HepG2 (cell line): Measurements from ENCODE around the gene ZNF175. TPM values are rescaled to one million over a fixed set of nuclear protein-coding genes. Genes with fewer than 3 reads are reported as not detected.

ENCODE experiments used
- ATAC-seq: fragments of 200-7000 bp; cut with Tn5 transposase; 3 replicates; pipeline ENCODE4 v1.9.1; 2020; ENCODE audit warnings: mild to moderate bottlenecking, moderate library complexity
- BruUV-seq: library from RNA; stranded (reverse); fragments of 400-500 nt; replicated peaks from 2 replicates; lab custom pipeline; 2021; lab: Mats Ljungman, UMichigan
- CTCF ChIA-PET: fragments of 300-600 bp; formaldehyde crosslinking; extraction: SDS; loops from one replicate; lab custom pipeline; 2021; ENCODE audit warnings: low total read pairs, inconsistent platforms, low intra/inter-chr PET ratio; lab: Yijun Ruan, JAX
- POLR2A ChIA-PET: fragments of 350-600 bp; sonication (Branson Sonifier 250); formaldehyde crosslinking; loops from one replicate; lab custom pipeline; 2020; ENCODE audit warnings: antibody characterized with exemption, inconsistent platforms; lab: Yijun Ruan, JAX
- DNase-seq: peaks from one replicate; pipeline ENCODE4 v3.0.0-alpha.2; 2015; ENCODE audit warnings: low spot score
- FAIRE-seq: peaks from 3 replicates; lab custom pipeline; 2011; peaks lifted over from hg19 to GRCh38; lab: Jason Lieb, UNC
- H2AFZ ChIP-seq: one replicate; pipeline ENCODE4 v1.6.1; 2011; ENCODE audit warnings: low read length, inconsistent platforms
- H3K27ac ChIP-seq: fragments of 300-600 bp; 3 replicates; pipeline ENCODE4 v1.8.0; 2011; ENCODE audit warnings: mixed run types, mild to moderate bottlenecking, mixed read lengths, low read length, inconsistent platforms; ENCODE audit not compliant: insufficient read depth; ENCODE audit errors: extremely low read length
- H3K27me3 ChIP-seq, 2 experiments: fragments of 200-600 bp in 1 of 2; 2 replicates in 1 of 2; 3 replicates in 1 of 2; pipeline versions ENCODE4 v1.6.0 to v1.8.0; 2011; ENCODE audit warnings: low read length in 2 of 2, mild to moderate bottlenecking in 2 of 2, moderate library complexity in 2 of 2, inconsistent platforms in 1 of 2; ENCODE audit not compliant: insufficient read depth in 2 of 2, control insufficient read depth in 1 of 2
- H3K36me3 ChIP-seq, 2 experiments: fragments of 200-600 bp in 1 of 2; replicated peaks in 1 of 2; 2 replicates in 1 of 2; 3 replicates in 1 of 2; pipeline versions ENCODE4 v1.5.1 to v1.8.0; 2011; ENCODE audit warnings: low read length in 2 of 2, inconsistent platforms in 1 of 2; ENCODE audit not compliant: insufficient read depth in 2 of 2, control insufficient read depth in 1 of 2
- H3K4me1 ChIP-seq: 2 replicates; pipeline ENCODE4 v1.5.1; 2012; ENCODE audit warnings: low read length, inconsistent platforms; ENCODE audit not compliant: insufficient read depth
- H3K4me2 ChIP-seq: 2 replicates; pipeline ENCODE4 v1.6.0; 2011; ENCODE audit warnings: low read depth, low read length, inconsistent platforms
- H3K4me3 ChIP-seq, 3 experiments: fragments of 200-600 bp in 1 of 3; sonication (generic), shearing (Covaris generic) in 1 of 3; replicated peaks in 1 of 3; 2 replicates each; pipeline ENCODE4 v1.5.1; 2011 to 2016; ENCODE audit warnings: low read length in 3 of 3, inconsistent platforms in 2 of 3, low read depth in 2 of 3, mild to moderate bottlenecking in 2 of 3, control low read depth in 1 of 3, mixed read lengths in 1 of 3; ENCODE audit not compliant: insufficient read depth in 1 of 3
- H3K79me2 ChIP-seq: one replicate; pipeline ENCODE4 v1.6.1; 2011; ENCODE audit warnings: low read length, inconsistent platforms; ENCODE audit not compliant: insufficient read depth
- H3K9ac ChIP-seq: 2 replicates; pipeline ENCODE4 v1.6.0; 2011; ENCODE audit warnings: mild to moderate bottlenecking, low read depth, low read length, inconsistent platforms; ENCODE audit not compliant: insufficient read depth
- H3K9me3 ChIP-seq: 2 replicates; pipeline ENCODE4 v1.5.1; 2012; ENCODE audit warnings: mild to moderate bottlenecking, low read length
- H4K20me1 ChIP-seq: 2 replicates; pipeline ENCODE4 v1.6.0; 2011; ENCODE audit warnings: inconsistent platforms, mild to moderate bottlenecking, low read length, moderate library complexity; ENCODE audit not compliant: insufficient read depth
- CEBPB ChIP-seq: IDR thresholded peaks from 2 replicates; pipeline ENCODE4 v1.6.1; 2011; ENCODE audit warnings: low read depth, low read length, improper control_type of control experiment, borderline replicate concordance
- CSRNP2 ChIP-seq: sonication (generic); formaldehyde crosslinking; conservative IDR thresholded peaks from 2 replicates; pipeline ENCODE4 v1.8.0; 2022; ENCODE audit warnings: low read depth, missing genetic modification reagents
- DZIP1 ChIP-seq: sonication (generic); formaldehyde crosslinking; IDR thresholded peaks from 2 replicates; pipeline ENCODE4 v1.5.0; 2020; ENCODE audit warnings: mild to moderate bottlenecking, missing genetic modification reagents
- MTA1 ChIP-seq: sonication (generic); formaldehyde crosslinking; IDR thresholded peaks from 2 replicates; pipeline ENCODE4 v1.4.0; 2020; ENCODE audit warnings: missing genetic modification reagents, mild to moderate bottlenecking, borderline replicate concordance
- REL ChIP-seq: sonication (generic); formaldehyde crosslinking; conservative IDR thresholded peaks from 2 replicates; pipeline ENCODE4 v1.8.0; 2022; ENCODE audit warnings: mild to moderate bottlenecking, missing genetic modification reagents, moderate library complexity
- ZBTB42 ChIP-seq: sonication (generic); formaldehyde crosslinking; IDR thresholded peaks from 2 replicates; pipeline ENCODE4 v1.5.0; 2020; ENCODE audit warnings: mild to moderate bottlenecking, missing genetic modification reagents
- ZNF580 ChIP-seq: IDR thresholded peaks from 2 replicates; pipeline ENCODE4 v1.6.1; 2016; ENCODE audit warnings: low read depth, borderline replicate concordance
- ZNF773 ChIP-seq: sonication (generic); formaldehyde crosslinking; IDR thresholded peaks from 2 replicates; pipeline ENCODE4 v1.4.0; 2020; ENCODE audit warnings: missing genetic modification reagents, borderline replicate concordance
- WGBS: methylation state at CpG from one replicate; pipeline ENCODE4 v1.1.6; 2017; ENCODE audit warnings: low lambda C conversion rate; 5-methylcytosine and 5-hydroxymethylcytosine counted together
- in situ Hi-C: cut with HindIII; loops from 2 replicates; pipeline ENCODE4 v1.10.0; 2017; ENCODE audit warnings: low pct_unique_long_range_greater_than_20kb; ENCODE audit not compliant: extremely low pct_ligation_motif_present
- intact Hi-C: fragments of 100-400 bp; cut with micrococcal nuclease; formaldehyde crosslinking; loops from one replicate; pipeline ENCODE4 v1.10.0; 2022; ENCODE audit not compliant: unreplicated experiment
- polyA plus RNA-seq, 8 experiments: library from polyadenylated mRNA; depleted of rRNA in 3 of 8; stranded (reverse) in 7 of 8; unstranded in 1 of 8; fragments of >200 nt; fragmentation: Illumina TruSeq in 4 of 8; extraction: Trizol in 4 of 8; gene quantifications; 2 replicates each; pipeline versions ENCODE4 v1.2.1 to v1.2.3, GENCODE V29; 2011 to 2016; ENCODE audit warnings: low read depth in 4 of 8, missing spikeins in 1 of 8, mixed read lengths in 1 of 8; ENCODE audit not compliant: insufficient read depth in 1 of 8
- total RNA-seq, 5 experiments: library from RNA; depleted of rRNA; stranded (reverse); fragments of >200 nt; fragmentation: Illumina TruSeq; extraction: Trizol; gene quantifications; 2 replicates each; pipeline ENCODE4 v1.2.3, GENCODE V29; 2016; ENCODE audit warnings: low read depth in 1 of 5
- TF ChIP-seq, protein P1 (sequence below): sonication (generic); formaldehyde crosslinking; IDR thresholded peaks from 2 replicates; pipeline ENCODE4 v1.4.0; 2020; ENCODE audit warnings: mild to moderate bottlenecking, low read depth, missing genetic modification reagents

The ZNF175 gene
- total and polyA plus RNA-seq, 2 of the 13 experiments (the other 11 are each of a cell fraction or from before 2014, with no cell fraction given) = 1.2 to 1.5 TPM

GRCh38 chr19:51550848-51551672 is 20.0 kb upstream of the ZNF175 start:
- ATAC-seq (no peak), FAIRE-seq (no peak), DNase-seq (no peak)
- in situ Hi-C loops = no loop called here
- no peak overlapping the region for H2AFZ ChIP-seq
- intact Hi-C loops = no loop called here
- WGBS = 35% methylated on average over 14 of the region's 20 CpGs
- H3K27ac ChIP-seq = no peak overlapping the region
- H3K9ac ChIP-seq = no peak overlapping the region
- no peaks in the 10 kb centered on the region; a peak in 2 of 5 replicates for H3K27me3 ChIP-seq
- H3K9me3 ChIP-seq = no peaks in the 10 kb centered on the region
- no peaks in the 10 kb centered on the region for H3K79me2 ChIP-seq
- POLR2A ChIA-PET = no interaction called here
- no peaks in the 10 kb centered on the region for H3K36me3 ChIP-seq
- H3K4me1 ChIP-seq = no peaks in the 10 kb centered on the region
- no TSS peak for BruUV-seq
- peaks cover 9% of the 10 kb centered on the region for H4K20me1 ChIP-seq
- H3K4me3 ChIP-seq = no peak overlapping the region
- CTCF ChIA-PET = no interaction called here
- no peak for TF ChIP-seq MTA1 (CRISPR knock-in tag)
- no peak for TF ChIP-seq REL (CRISPR knock-in tag)
- no peak for TF ChIP-seq DZIP1 (CRISPR knock-in tag)
- TF ChIP-seq CEBPB = no peak
- TF ChIP-seq ZBTB42 = no peak
- TF ChIP-seq CSRNP2 = no peak
- TF ChIP-seq ZNF580 = no peak
- no peak for TF ChIP-seq ZNF773 (CRISPR knock-in tag)
- TF ChIP-seq, protein P1, sequence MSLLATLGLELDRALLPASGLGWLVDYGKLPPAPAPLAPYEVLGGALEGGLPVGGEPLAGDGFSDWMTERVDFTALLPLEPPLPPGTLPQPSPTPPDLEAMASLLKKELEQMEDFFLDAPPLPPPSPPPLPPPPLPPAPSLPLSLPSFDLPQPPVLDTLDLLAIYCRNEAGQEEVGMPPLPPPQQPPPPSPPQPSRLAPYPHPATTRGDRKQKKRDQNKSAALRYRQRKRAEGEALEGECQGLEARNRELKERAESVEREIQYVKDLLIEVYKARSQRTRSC (CRISPR knock-in tag) = no peak
- TF ChIP-seq, all 625 proteins: peak for 0
- no peak overlapping the region for H3K4me2 ChIP-seq
